ENCODE data around the gene SVBP. TPM values are rescaled to one million over a fixed set of nuclear protein-coding genes. Genes with fewer than 3 reads are reported as not detected.

The SVBP gene
- total RNA-seq, 1 experiment from 2014 or later, result 32.6 TPM

DNA sequence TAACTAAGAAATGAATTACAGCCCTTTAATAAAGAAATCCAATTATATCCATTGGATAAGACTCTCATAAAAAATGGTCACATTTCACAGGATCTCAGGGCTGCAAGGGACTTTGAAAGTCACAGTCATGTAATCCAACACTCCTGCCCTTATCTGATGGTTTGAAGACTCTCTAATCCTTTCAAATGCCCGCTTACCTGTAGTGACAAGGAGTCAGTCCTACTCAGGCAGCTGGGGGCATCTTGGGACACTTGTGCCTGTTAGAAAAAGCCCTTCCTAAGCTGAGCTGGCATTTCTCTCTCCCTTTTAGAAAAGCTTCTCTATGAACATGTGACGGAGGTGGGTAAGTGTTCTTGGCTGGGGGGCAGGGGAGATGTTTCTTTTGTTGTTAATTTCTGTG, 18.2 kb upstream of the SVBP start:
- TF ChIP-seq, protein P1, sequence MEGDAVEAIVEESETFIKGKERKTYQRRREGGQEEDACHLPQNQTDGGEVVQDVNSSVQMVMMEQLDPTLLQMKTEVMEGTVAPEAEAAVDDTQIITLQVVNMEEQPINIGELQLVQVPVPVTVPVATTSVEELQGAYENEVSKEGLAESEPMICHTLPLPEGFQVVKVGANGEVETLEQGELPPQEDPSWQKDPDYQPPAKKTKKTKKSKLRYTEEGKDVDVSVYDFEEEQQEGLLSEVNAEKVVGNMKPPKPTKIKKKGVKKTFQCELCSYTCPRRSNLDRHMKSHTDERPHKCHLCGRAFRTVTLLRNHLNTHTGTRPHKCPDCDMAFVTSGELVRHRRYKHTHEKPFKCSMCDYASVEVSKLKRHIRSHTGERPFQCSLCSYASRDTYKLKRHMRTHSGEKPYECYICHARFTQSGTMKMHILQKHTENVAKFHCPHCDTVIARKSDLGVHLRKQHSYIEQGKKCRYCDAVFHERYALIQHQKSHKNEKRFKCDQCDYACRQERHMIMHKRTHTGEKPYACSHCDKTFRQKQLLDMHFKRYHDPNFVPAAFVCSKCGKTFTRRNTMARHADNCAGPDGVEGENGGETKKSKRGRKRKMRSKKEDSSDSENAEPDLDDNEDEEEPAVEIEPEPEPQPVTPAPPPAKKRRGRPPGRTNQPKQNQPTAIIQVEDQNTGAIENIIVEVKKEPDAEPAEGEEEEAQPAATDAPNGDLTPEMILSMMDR (conservative IDR thresholded peaks at IDR 0.05), result no peak
- TF ChIP-seq EZH2 (IDR thresholded peaks at IDR 0.05; ENCODE audit: low read depth), result no peak

DNA sequence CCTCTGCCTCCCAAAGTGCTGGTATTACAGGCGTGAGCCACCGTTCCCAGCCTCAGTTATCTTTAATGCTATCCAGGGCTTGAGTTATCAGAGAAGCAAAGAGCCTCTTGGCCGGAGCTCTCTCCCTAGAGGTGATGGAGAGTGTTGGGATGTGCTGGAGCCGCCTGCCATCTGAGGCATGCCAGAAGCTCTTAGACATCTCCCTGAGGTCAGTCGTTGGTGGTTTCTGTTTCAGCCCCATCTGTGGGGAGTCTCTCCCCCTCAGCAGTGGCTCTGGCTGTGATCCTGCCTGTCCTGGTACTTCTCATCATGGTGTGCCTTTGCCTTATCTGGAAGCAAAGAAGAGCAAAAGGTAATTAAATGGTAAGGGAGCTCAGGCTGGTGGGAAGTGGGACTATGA, 17.6 kb upstream of the SVBP start:
- no TSS peak for BruUV-seq (replicated peaks)

More for the DNA sequence above, 18.2 kb upstream of the SVBP start:
- no peak for DNase-seq
- H3K4me1 ChIP-seq (replicated peaks; ENCODE audit: insufficient read depth), result no peaks in the 10 kb centered on the region
- POLR2A ChIA-PET (ENCODE audit: unreplicated experiment), result interaction anchor here (0.7 kb wide), 1 partner anchor 298 kb away, joined by 3 read pairs; no protein-coding TSS in a partner anchor
- H3K4me3 ChIP-seq, result no peak overlapping the region
- no TSS peak for BruUV-seq (replicated peaks)
- no peaks in the 10 kb centered on the region for H4K20me1 ChIP-seq (ENCODE audit: insufficient read depth)
- no peak overlapping the region for H3K27ac ChIP-seq
- H3K36me3 ChIP-seq (ENCODE audit: low read depth), result no peaks in the 10 kb centered on the region
- intact Hi-C loops (cut with micrococcal nuclease; ENCODE audit: unreplicated experiment), result no loop called here
- no peaks in the 10 kb centered on the region for H3F3A ChIP-seq (ENCODE audit: insufficient read depth, low read depth)
- H3K79me2 ChIP-seq (ENCODE audit: low read depth), result no peaks in the 10 kb centered on the region
- H3K9me3 ChIP-seq (ENCODE audit: insufficient read depth, low read depth), result no peaks in the 10 kb centered on the region
- H3K27me3 ChIP-seq (ENCODE audit: insufficient read depth, low read depth), result no peaks in the 10 kb centered on the region
- no peak overlapping the region for H2AFZ ChIP-seq
- H3K4me2 ChIP-seq, result no peak overlapping the region
- CTCF ChIA-PET, result no interaction called here
- H3K9me2 ChIP-seq (ENCODE audit: insufficient read depth), result no peaks in the 10 kb centered on the region

DNA sequence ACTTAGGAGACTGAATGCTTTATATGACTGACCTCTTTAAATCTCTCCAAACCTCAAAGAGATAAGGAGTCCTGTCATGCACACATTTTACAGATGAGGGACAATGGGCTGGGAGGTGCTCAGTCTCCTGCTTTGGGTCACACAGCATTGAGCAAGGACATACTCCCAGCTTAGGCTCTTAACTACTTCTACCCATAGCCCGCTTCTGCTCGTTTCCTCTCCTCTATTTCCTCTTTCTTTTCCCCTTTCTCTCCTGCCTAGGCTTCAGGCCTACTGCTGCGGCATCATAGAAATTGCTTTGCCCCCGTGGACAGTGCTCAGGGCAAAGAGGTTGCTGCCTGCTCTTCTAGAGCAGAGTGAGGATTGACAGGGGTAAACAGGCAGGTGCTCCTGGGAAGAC, 16.8 kb upstream of the SVBP start:
- no peaks in the 10 kb centered on the region for H3F3A ChIP-seq (ENCODE audit: insufficient read depth, low read depth)
- no peaks in the 10 kb centered on the region for H3K27me3 ChIP-seq (ENCODE audit: insufficient read depth, low read depth)
- H3K4me1 ChIP-seq (replicated peaks; ENCODE audit: insufficient read depth), result no peaks in the 10 kb centered on the region
- no peak for DNase-seq
- no peaks in the 10 kb centered on the region for H3K9me2 ChIP-seq (ENCODE audit: insufficient read depth)
- POLR2A ChIA-PET (ENCODE audit: unreplicated experiment), result no interaction called here
- BruUV-seq (replicated peaks), result no TSS peak
- H3K4me3 ChIP-seq, result no peak overlapping the region
- H4K20me1 ChIP-seq (ENCODE audit: insufficient read depth), result no peaks in the 10 kb centered on the region
- no peaks in the 10 kb centered on the region for H3K79me2 ChIP-seq (ENCODE audit: low read depth)
- no peaks in the 10 kb centered on the region for H3K36me3 ChIP-seq (ENCODE audit: low read depth)
- no peak overlapping the region for H3K27ac ChIP-seq
- no peak for TF ChIP-seq EZH2 (IDR thresholded peaks at IDR 0.05; ENCODE audit: low read depth)
- TF ChIP-seq, protein P1 (conservative IDR thresholded peaks at IDR 0.05), result no peak
- intact Hi-C loops (cut with micrococcal nuclease; ENCODE audit: unreplicated experiment), result no loop called here
- H3K4me2 ChIP-seq, result no peak overlapping the region
- H3K9me3 ChIP-seq (ENCODE audit: insufficient read depth, low read depth), result no peaks in the 10 kb centered on the region
- no peak overlapping the region for H2AFZ ChIP-seq
- CTCF ChIA-PET, result no interaction called here

More for the DNA sequence above, 17.6 kb upstream of the SVBP start:
- H3K9me3 ChIP-seq (ENCODE audit: insufficient read depth, low read depth), result no peaks in the 10 kb centered on the region
- no peaks in the 10 kb centered on the region for H4K20me1 ChIP-seq (ENCODE audit: insufficient read depth)
- ChIA-PET POLR2A (ENCODE audit: unreplicated experiment) (no interaction called here), CTCF (no interaction called here)
- H3K4me3 ChIP-seq, result no peak overlapping the region
- no peaks in the 10 kb centered on the region for H3F3A ChIP-seq (ENCODE audit: insufficient read depth, low read depth)
- TF ChIP-seq EZH2 (IDR thresholded peaks at IDR 0.05; ENCODE audit: low read depth), result no peak
- TF ChIP-seq, protein P1 (conservative IDR thresholded peaks at IDR 0.05), result no peak
- no peaks in the 10 kb centered on the region for H3K79me2 ChIP-seq (ENCODE audit: low read depth)
- H3K27me3 ChIP-seq (ENCODE audit: insufficient read depth, low read depth), result no peaks in the 10 kb centered on the region
- no peak for DNase-seq
- intact Hi-C loops (cut with micrococcal nuclease; ENCODE audit: unreplicated experiment), result no loop called here
- no peaks in the 10 kb centered on the region for H3K36me3 ChIP-seq (ENCODE audit: low read depth)
- no peak overlapping the region for H2AFZ ChIP-seq
- no peaks in the 10 kb centered on the region for H3K4me1 ChIP-seq (replicated peaks; ENCODE audit: insufficient read depth)
- H3K9me2 ChIP-seq (ENCODE audit: insufficient read depth), result no peaks in the 10 kb centered on the region
- no peak overlapping the region for H3K27ac ChIP-seq
- H3K4me2 ChIP-seq, result no peak overlapping the region

All from PC-9 (cell line).